ENCODE measurements around the gene LRRC75A. TPM values are rescaled to one million over a fixed set of nuclear protein-coding genes. Genes with fewer than 3 reads are reported as not detected.
A peak's percentile ranks its signal among the peaks of the same experiment; 100 is the strongest.

The LRRC75A gene
- total and polyA plus RNA-seq, 9 donors = 5.7 to 12.5 (median 7.5) TPM

DNA sequence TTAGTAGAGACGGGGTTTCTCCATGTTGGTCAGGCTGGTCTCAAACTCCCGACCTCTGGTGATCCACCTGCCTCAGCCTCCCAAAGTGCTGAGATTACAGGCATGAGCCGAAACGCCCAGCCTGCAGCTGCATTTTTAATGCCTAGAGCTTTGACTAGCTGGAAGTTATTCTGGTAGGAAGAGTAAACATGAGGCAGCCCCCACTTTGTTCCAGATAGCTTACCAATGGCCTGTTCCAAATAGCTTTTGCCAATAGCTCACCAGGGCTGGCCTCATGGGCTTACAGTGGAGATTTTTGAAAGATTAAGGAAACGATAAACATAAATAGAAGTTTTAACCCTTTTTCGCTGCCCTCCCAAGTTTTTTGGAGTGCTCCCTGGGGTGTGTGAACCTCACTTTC is 66.8 kb downstream of the LRRC75A start:
- Histone ChIP-seq H3K4me3 (ENCODE audit: low read length) (no peak overlapping the region), H3K4me1 (ENCODE audit: control insufficient read depth, insufficient read depth, low read length) (peaks cover 27% of the 10 kb centered on the region), H3K36me3 (ENCODE audit: control insufficient read depth, insufficient read depth, low read length) (no peaks in the 10 kb centered on the region), H3K9me3 (replicated peaks; ENCODE audit: control insufficient read depth, low read depth, low read length) (no peaks in the 10 kb centered on the region), H3K27ac (ENCODE audit: low read length) (peak overlapping the region; percentile 49), H3K27me3 (ENCODE audit: control insufficient read depth, insufficient read depth, low read length) (no peaks in the 10 kb centered on the region)
- no CpG with 5 or more reads among the region's 6 CpGs for WGBS (ENCODE audit: insufficient coverage)
- no peak for DNase-seq

GRCh38 chr17:16423226-16423872 is 68.6 kb downstream of the LRRC75A start:
- H3K4me1 ChIP-seq (ENCODE audit: control insufficient read depth, insufficient read depth, low read length) = peaks cover 33% of the 10 kb centered on the region
- no peaks in the 10 kb centered on the region for H3K36me3 ChIP-seq (ENCODE audit: control insufficient read depth, insufficient read depth, low read length)
- no peak overlapping the region for H3K27ac ChIP-seq (ENCODE audit: low read length)
- H3K9me3 ChIP-seq (replicated peaks; ENCODE audit: control insufficient read depth, low read depth, low read length) = no peaks in the 10 kb centered on the region
- H3K27me3 ChIP-seq (ENCODE audit: control insufficient read depth, insufficient read depth, low read length) = no peaks in the 10 kb centered on the region
- WGBS (ENCODE audit: insufficient coverage) = 85% methylated on average over 4 of the region's 10 CpGs
- DNase-seq = no peak
- H3K4me3 ChIP-seq (ENCODE audit: low read length) = no peak overlapping the region

GRCh38 chr17:16422416-16422815 is 69.6 kb downstream of the LRRC75A start:
- Histone ChIP-seq H3K27ac (ENCODE audit: low read length) (no peak overlapping the region), H3K36me3 (ENCODE audit: control insufficient read depth, insufficient read depth, low read length) (peaks cover 5% of the 10 kb centered on the region)

DNA sequence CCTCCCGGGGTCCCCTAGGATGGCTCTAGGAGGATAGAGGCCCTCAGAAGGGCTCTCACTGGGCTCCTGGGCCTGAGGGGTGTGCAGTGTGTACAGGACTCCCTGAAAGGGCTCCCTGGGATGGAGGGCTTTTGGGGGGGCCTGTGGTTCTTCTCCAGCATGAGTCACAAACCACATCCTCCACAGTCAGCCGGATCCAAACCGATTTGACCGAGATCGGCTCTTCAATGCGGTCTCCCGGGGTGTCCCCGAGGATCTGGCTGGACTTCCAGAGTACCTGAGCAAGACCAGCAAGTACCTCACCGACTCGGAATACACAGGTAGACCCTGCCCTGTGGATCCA is 72.1 kb downstream of the LRRC75A start:
- Histone ChIP-seq H3K36me3 (ENCODE audit: control insufficient read depth, insufficient read depth, low read length) (peaks cover 5% of the 10 kb centered on the region), H3K4me1 (ENCODE audit: control insufficient read depth, insufficient read depth, low read length) (peaks cover 42% of the 10 kb centered on the region), H3K27ac (ENCODE audit: low read length) (no peak overlapping the region), H3K27me3 (ENCODE audit: control insufficient read depth, insufficient read depth, low read length) (no peaks in the 10 kb centered on the region), H3K4me3 (ENCODE audit: low read length) (no peak overlapping the region), H3K9me3 (replicated peaks; ENCODE audit: control insufficient read depth, low read depth, low read length) (no peaks in the 10 kb centered on the region)
- WGBS (ENCODE audit: insufficient coverage) = 85% methylated on average over 6 of the region's 10 CpGs
- DNase-seq = no peak

More at GRCh38 chr17:16422416-16422815, 69.6 kb downstream of the LRRC75A start:
- H3K4me1 ChIP-seq (ENCODE audit: control insufficient read depth, insufficient read depth, low read length) = peaks cover 35% of the 10 kb centered on the region
- 75% methylated on average over 7 of the region's 7 CpGs for WGBS (ENCODE audit: insufficient coverage)
- DNase-seq = no peak
- H3K4me3 ChIP-seq (ENCODE audit: low read length) = no peak overlapping the region
- no peaks in the 10 kb centered on the region for H3K27me3 ChIP-seq (ENCODE audit: control insufficient read depth, insufficient read depth, low read length)
- no peaks in the 10 kb centered on the region for H3K9me3 ChIP-seq (replicated peaks; ENCODE audit: control insufficient read depth, low read depth, low read length)

DNA sequence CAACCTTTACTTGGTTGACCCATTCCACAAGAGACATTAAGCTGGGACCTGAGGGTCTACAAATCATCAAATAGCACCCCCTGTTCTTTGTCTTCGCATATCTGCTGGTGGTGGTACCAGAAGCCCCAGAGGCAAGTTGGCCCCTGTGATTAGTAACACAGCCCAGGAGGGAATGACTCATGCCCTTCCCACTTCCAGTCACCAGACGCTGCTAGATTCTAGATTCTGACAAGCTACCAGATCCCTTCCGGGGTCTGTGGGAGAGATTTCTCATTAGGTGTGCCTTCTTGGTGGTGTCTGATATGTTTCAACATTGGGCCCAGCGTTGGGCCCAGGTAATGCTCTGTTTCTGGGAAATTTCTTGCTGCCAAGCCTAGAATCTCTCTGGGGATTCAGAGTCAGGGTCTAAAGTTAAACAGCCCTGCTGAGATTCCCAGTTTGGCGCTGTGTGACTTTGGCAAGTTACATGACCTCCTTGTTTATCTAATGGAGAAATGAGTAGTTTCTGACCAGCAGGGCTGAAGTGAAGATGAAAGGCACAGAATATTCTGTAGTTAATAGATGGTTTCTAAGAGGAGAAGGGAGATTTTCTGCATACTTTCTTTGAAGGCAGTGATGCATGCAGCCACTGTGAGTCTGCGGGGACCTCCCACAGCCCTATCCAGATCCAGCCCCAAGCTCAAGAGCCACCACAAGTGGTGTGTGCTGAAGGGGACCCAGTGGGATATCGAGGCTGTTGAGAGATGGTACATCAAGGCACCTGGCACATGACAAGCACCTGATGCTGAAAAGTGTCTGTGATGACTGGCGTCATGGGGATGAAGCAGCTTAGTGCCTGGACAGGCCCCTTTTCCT is 72.7 kb downstream of the LRRC75A start:
- Histone ChIP-seq H3K27ac (ENCODE audit: low read length) (no peak overlapping the region), H3K4me3 (ENCODE audit: low read length) (no peak overlapping the region), H3K27me3 (ENCODE audit: control insufficient read depth, insufficient read depth, low read length) (no peaks in the 10 kb centered on the region), H3K36me3 (ENCODE audit: control insufficient read depth, insufficient read depth, low read length) (peaks cover 5% of the 10 kb centered on the region), H3K9me3 (replicated peaks; ENCODE audit: control insufficient read depth, low read depth, low read length) (no peaks in the 10 kb centered on the region), H3K4me1 (ENCODE audit: control insufficient read depth, insufficient read depth, low read length) (peaks cover 42% of the 10 kb centered on the region)
- no peak for DNase-seq
- WGBS (ENCODE audit: insufficient coverage) = 73% methylated on average over 5 of the region's 8 CpGs

DNA sequence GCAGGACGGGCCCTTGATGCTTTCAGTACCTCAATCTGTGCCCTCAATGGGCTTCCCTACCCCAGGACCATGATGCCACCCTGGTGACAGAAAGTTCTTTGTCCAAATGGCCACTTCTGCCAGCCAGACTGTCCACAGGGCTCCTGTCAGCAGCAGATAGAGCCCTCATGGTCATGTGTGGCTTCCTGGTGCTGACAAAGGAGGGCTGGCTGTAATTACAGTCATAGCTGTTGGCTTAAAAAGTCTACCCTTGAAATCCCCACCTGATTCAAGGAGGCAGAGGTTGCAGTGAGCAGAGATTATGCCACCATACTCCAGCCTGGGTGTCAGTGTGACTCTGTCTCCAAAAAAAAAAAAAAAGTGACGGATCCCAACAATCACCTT is 73.3 kb downstream of the LRRC75A start:
- no peaks in the 10 kb centered on the region for H3K27me3 ChIP-seq (ENCODE audit: control insufficient read depth, insufficient read depth, low read length)
- peak overlapping the region; percentile 59 for H3K27ac ChIP-seq (ENCODE audit: low read length)
- no CpG with 5 or more reads among the region's 2 CpGs for WGBS (ENCODE audit: insufficient coverage)
- peaks cover 42% of the 10 kb centered on the region for H3K4me1 ChIP-seq (ENCODE audit: control insufficient read depth, insufficient read depth, low read length)
- H3K4me3 ChIP-seq (ENCODE audit: low read length) = no peak overlapping the region
- H3K9me3 ChIP-seq (replicated peaks; ENCODE audit: control insufficient read depth, low read depth, low read length) = no peaks in the 10 kb centered on the region
- no peak for DNase-seq
- peaks cover 5% of the 10 kb centered on the region for H3K36me3 ChIP-seq (ENCODE audit: control insufficient read depth, insufficient read depth, low read length)

- Histone ChIP-seq H3K27ac (ENCODE audit: low read length) (peak overlapping the region; percentile 59), H3K4me3 (ENCODE audit: low read length) (no peak overlapping the region), H3K27me3 (ENCODE audit: control insufficient read depth, insufficient read depth, low read length) (no peaks in the 10 kb centered on the region), H3K4me1 (ENCODE audit: control insufficient read depth, insufficient read depth, low read length) (peaks cover 42% of the 10 kb centered on the region), H3K9me3 (replicated peaks; ENCODE audit: control insufficient read depth, low read depth, low read length) (no peaks in the 10 kb centered on the region), H3K36me3 (ENCODE audit: control insufficient read depth, insufficient read depth, low read length) (peaks cover 5% of the 10 kb centered on the region)
- peak; percentile 67 for DNase-seq
- WGBS (ENCODE audit: insufficient coverage) = 56% methylated on average over 3 of the region's 7 CpGs
Observed at GRCh38 chr17:16417896-16418684, 73.9 kb downstream of the LRRC75A start.

GRCh38 chr17:16417399-16417798 is 74.6 kb downstream of the LRRC75A start:
- WGBS (ENCODE audit: insufficient coverage) = 86% methylated on average over 1 of the region's 7 CpGs
- H3K27me3 ChIP-seq (ENCODE audit: control insufficient read depth, insufficient read depth, low read length) = no peaks in the 10 kb centered on the region
- H3K4me3 ChIP-seq (ENCODE audit: low read length) = no peak overlapping the region
- peak overlapping the region; percentile 59 for H3K27ac ChIP-seq (ENCODE audit: low read length)
- peaks cover 5% of the 10 kb centered on the region for H3K36me3 ChIP-seq (ENCODE audit: control insufficient read depth, insufficient read depth, low read length)
- H3K9me3 ChIP-seq (replicated peaks; ENCODE audit: control insufficient read depth, low read depth, low read length) = no peaks in the 10 kb centered on the region
- H3K4me1 ChIP-seq (ENCODE audit: control insufficient read depth, insufficient read depth, low read length) = peaks cover 42% of the 10 kb centered on the region
- DNase-seq = no peak

DNA sequence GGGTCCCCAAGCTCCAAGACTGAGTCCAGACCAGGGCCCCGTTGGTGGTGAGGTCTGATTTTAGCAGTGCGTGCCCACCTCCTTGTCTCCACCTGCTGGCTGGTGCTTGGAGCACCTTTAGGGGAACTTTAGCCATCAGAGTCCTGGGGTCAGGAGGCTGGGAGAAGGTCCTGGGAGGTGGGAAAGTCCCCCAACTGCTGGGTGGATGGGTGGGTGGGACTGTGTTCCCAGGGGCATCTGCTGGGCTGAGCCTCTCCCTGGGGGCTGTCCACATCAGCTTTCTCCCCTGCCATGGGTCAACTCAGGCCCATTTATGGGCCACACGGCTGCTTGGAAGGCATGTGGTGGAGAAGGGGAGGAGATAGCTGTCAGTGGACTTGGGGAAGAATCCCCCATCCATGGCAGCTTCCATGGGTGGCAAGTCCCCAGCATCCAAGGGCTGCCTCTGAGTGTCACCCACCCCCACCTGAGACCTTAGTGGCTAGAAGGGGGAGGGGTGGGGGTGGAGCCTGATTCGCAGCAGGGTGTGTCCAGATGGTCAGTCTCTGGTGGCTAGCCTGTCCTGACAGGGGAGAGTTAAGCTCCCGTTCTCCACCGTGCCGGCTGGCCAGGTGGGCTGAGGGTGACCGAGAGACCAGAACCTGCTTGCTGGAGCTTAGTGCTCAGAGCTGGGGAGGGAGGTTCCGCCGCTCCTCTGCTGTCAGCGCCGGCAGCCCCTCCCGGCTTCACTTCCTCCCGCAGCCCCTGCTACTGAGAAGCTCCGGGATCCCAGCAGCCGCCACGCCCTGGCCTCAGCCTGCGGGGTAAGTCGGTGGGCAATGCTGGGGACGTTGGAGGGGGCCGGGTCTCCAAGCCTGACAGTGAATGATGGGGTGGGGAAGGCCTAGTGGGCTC is 76.7 kb downstream of the LRRC75A start, which contains the start of gene TRPV2:
TSS of gene TRPV2 (plus strand) at position 541 of the 894 bp plus-strand sequence. CDS start 2,098 bp downstream, outside the sequence.
- 12% methylated on average over 7 of the region's 21 CpGs for WGBS (ENCODE audit: insufficient coverage)
- Histone ChIP-seq H3K4me3 (ENCODE audit: low read length) (peak within 1 kb of the TSS; percentile 47), H3K4me1 (ENCODE audit: control insufficient read depth, insufficient read depth, low read length) (peaks cover 42% of the 10 kb centered on the region), H3K9me3 (replicated peaks; ENCODE audit: control insufficient read depth, low read depth, low read length) (no peaks in the 10 kb centered on the region), H3K36me3 (ENCODE audit: control insufficient read depth, insufficient read depth, low read length) (peaks cover 5% of the 10 kb centered on the region), H3K27me3 (ENCODE audit: control insufficient read depth, insufficient read depth, low read length) (no peaks in the 10 kb centered on the region), H3K27ac (ENCODE audit: low read length) (peak within 1 kb of the TSS; percentile 82)
- DNase-seq = no peak

Measured in muscle of leg (tissue), 11 donors.